Measurements from ENCODE around the gene DHX35. TPM values are rescaled to one million over a fixed set of nuclear protein-coding genes. Genes with fewer than 3 reads are reported as not detected.

The DHX35 gene
- total RNA-seq, 1 experiment from 2014 or later = 15.9 TPM

GRCh38 chr20:39004508-39004907, 42.4 kb downstream of the DHX35 start:
- H3K4me1 ChIP-seq (ENCODE audit: insufficient read depth, low read length, poor library complexity, severe bottlenecking) = peaks cover 19% of the 10 kb centered on the region
- H3K27me3 ChIP-seq (replicated peaks; ENCODE audit: insufficient read depth, low read depth, low read length, poor library complexity) = no peaks in the 10 kb centered on the region
- H3K36me3 ChIP-seq (ENCODE audit: insufficient read depth, low read length, poor library complexity, severe bottlenecking) = peaks cover 39% of the 10 kb centered on the region
- no peaks in the 10 kb centered on the region for H3K9me3 ChIP-seq (ENCODE audit: low read depth, low read length, poor library complexity, severe bottlenecking)
- DNase-seq (ENCODE audit: low spot score) = no peak
- ChIA-PET POLR2A (ENCODE audit: low non-redundant PET) (no interaction called here), CTCF (no interaction called here)
- no TSS peak for BruUV-seq (replicated peaks)
- intact Hi-C loops (cut with micrococcal nuclease; ENCODE audit: unreplicated experiment) = no loop called here
- H3K4me3 ChIP-seq (ENCODE audit: low read depth, low read length, poor library complexity, severe bottlenecking) = no peak overlapping the region
- no peak overlapping the region for H3K27ac ChIP-seq (ENCODE audit: low read depth, low read length, poor library complexity, severe bottlenecking)
- TF ChIP-seq EZH2 (IDR thresholded peaks at IDR 0.05; ENCODE audit: borderline replicate concordance, low read depth, low read length, poor library complexity, severe bottlenecking) = no peak
- TF ChIP-seq CTCF (conservative IDR thresholded peaks at IDR 0.05; ENCODE audit: low read depth, low read length) = no peak

- CTCF ChIA-PET = interaction anchor here (0.7 to 1.5 kb wide), 4 partner anchors 14 to 586 kb away, joined by 3 to 4 read pairs (median 4); no protein-coding TSS in a partner anchor
- POLR2A ChIA-PET (ENCODE audit: low non-redundant PET) = interaction anchor here (1.1 kb wide), 1 partner anchor 47 kb away, joined by 6 read pairs; the partner anchor contains the start of gene DHX35
- peak overlapping the region; percentile 93 for H3K27ac ChIP-seq (ENCODE audit: low read depth, low read length, poor library complexity, severe bottlenecking)
- peak; percentile 87 for DNase-seq (ENCODE audit: low spot score)
- H3K27me3 ChIP-seq (replicated peaks; ENCODE audit: insufficient read depth, low read depth, low read length, poor library complexity) = no peaks in the 10 kb centered on the region
- H3K9me3 ChIP-seq (ENCODE audit: low read depth, low read length, poor library complexity, severe bottlenecking) = no peaks in the 10 kb centered on the region
- peaks cover 43% of the 10 kb centered on the region for H3K36me3 ChIP-seq (ENCODE audit: insufficient read depth, low read length, poor library complexity, severe bottlenecking)
- H3K4me1 ChIP-seq (ENCODE audit: insufficient read depth, low read length, poor library complexity, severe bottlenecking) = peaks cover 41% of the 10 kb centered on the region
- TF ChIP-seq CTCF (conservative IDR thresholded peaks at IDR 0.05; ENCODE audit: low read depth, low read length) (no peak), EZH2 (IDR thresholded peaks at IDR 0.05; ENCODE audit: borderline replicate concordance, low read depth, low read length, poor library complexity, severe bottlenecking) (no peak)
- BruUV-seq (replicated peaks) = no TSS peak
- H3K4me3 ChIP-seq (ENCODE audit: low read depth, low read length, poor library complexity, severe bottlenecking) = peak overlapping the region; percentile 3
- intact Hi-C loops (cut with micrococcal nuclease; ENCODE audit: unreplicated experiment) = no loop called here
Observed at GRCh38 chr20:39009348-39009747, 47.2 kb downstream of the DHX35 start.

GRCh38 chr20:39010496-39010895, 48.4 kb downstream of the DHX35 start:
- ChIA-PET POLR2A (ENCODE audit: low non-redundant PET) (no interaction called here), CTCF (no interaction called here)
- no TSS peak for BruUV-seq (replicated peaks)
- intact Hi-C loops (cut with micrococcal nuclease; ENCODE audit: unreplicated experiment) = no loop called here
- DNase-seq (ENCODE audit: low spot score) = no peak
- TF ChIP-seq CTCF (conservative IDR thresholded peaks at IDR 0.05; ENCODE audit: low read depth, low read length) (no peak), EZH2 (IDR thresholded peaks at IDR 0.05; ENCODE audit: borderline replicate concordance, low read depth, low read length, poor library complexity, severe bottlenecking) (no peak)
- no peaks in the 10 kb centered on the region for H3K9me3 ChIP-seq (ENCODE audit: low read depth, low read length, poor library complexity, severe bottlenecking)
- H3K4me3 ChIP-seq (ENCODE audit: low read depth, low read length, poor library complexity, severe bottlenecking) = no peak overlapping the region
- H3K36me3 ChIP-seq (ENCODE audit: insufficient read depth, low read length, poor library complexity, severe bottlenecking) = peaks cover 52% of the 10 kb centered on the region
- no peaks in the 10 kb centered on the region for H3K27me3 ChIP-seq (replicated peaks; ENCODE audit: insufficient read depth, low read depth, low read length, poor library complexity)
- H3K27ac ChIP-seq (ENCODE audit: low read depth, low read length, poor library complexity, severe bottlenecking) = peak overlapping the region; percentile 93
- peaks cover 46% of the 10 kb centered on the region for H3K4me1 ChIP-seq (ENCODE audit: insufficient read depth, low read length, poor library complexity, severe bottlenecking)

All from A673 (cell line).